ENCODE data around the gene ANO6. TPM values are rescaled to one million over a fixed set of nuclear protein-coding genes. Genes with fewer than 3 reads are reported as not detected.

Gene ANO6
- total RNA-seq, 1 donor from 2014 or later = 57.6 TPM

GRCh38 chr12:45294906-45295305 is 79.0 kb downstream of the ANO6 start:
- no peak for TF ChIP-seq CTCF (conservative IDR thresholded peaks at IDR 0.05; ENCODE audit: low read depth, low read length)
- DNase-seq (ENCODE audit: low read depth) = no peak

GRCh38 chr12:45296046-45296586 is 80.2 kb downstream of the ANO6 start:
- DNase-seq (ENCODE audit: low read depth) = no peak
- no peak overlapping the region for H3K4me3 ChIP-seq (ENCODE audit: low read depth, low read length)
- no peak for TF ChIP-seq CTCF (conservative IDR thresholded peaks at IDR 0.05; ENCODE audit: low read depth, low read length)

More at GRCh38 chr12:45294906-45295305, 79.0 kb downstream of the ANO6 start:
- H3K4me3 ChIP-seq (ENCODE audit: low read depth, low read length) = no peak overlapping the region

- TF ChIP-seq CTCF (conservative IDR thresholded peaks at IDR 0.05; ENCODE audit: low read depth, low read length) = no peak
- DNase-seq (ENCODE audit: low read depth) = no peak
- H3K4me3 ChIP-seq (ENCODE audit: low read depth, low read length) = no peak overlapping the region
These were observed 82.2 kb downstream of the ANO6 start for GRCh38 chr12:45298047-45298446.

- DNase-seq (ENCODE audit: low read depth) = no peak
- H3K4me3 ChIP-seq (ENCODE audit: low read depth, low read length) = no peak overlapping the region
- no peak for TF ChIP-seq CTCF (conservative IDR thresholded peaks at IDR 0.05; ENCODE audit: low read depth, low read length)
These were observed 83.1 kb downstream of the ANO6 start for GRCh38 chr12:45298721-45299692.

GRCh38 chr12:45302621-45303369 is 86.9 kb downstream of the ANO6 start:
- TF ChIP-seq CTCF (conservative IDR thresholded peaks at IDR 0.05; ENCODE audit: low read depth, low read length) = no peak
- H3K4me3 ChIP-seq (ENCODE audit: low read depth, low read length) = no peak overlapping the region
- no peak for DNase-seq (ENCODE audit: low read depth)

GRCh38 chr12:45303945-45304344 is 88.0 kb downstream of the ANO6 start:
- H3K4me3 ChIP-seq (ENCODE audit: low read depth, low read length) = no peak overlapping the region
- TF ChIP-seq CTCF (conservative IDR thresholded peaks at IDR 0.05; ENCODE audit: low read depth, low read length) = no peak
- no peak for DNase-seq (ENCODE audit: low read depth)
